HepG2 (cell line): ENCODE measurements around the gene HLF. TPM values are rescaled to one million over a fixed set of nuclear protein-coding genes. Genes with fewer than 3 reads are reported as not detected.

Source experiments
- ARID3A ChIP-seq: IDR thresholded peaks from 2 replicates; pipeline ENCODE4 v1.6.1; 2012; ENCODE audit warnings: low read depth, low read length, improper control_type of control experiment
- CBX1 ChIP-seq: IDR thresholded peaks from one replicate; pipeline ENCODE4 v1.6.1; 2016; ENCODE audit warnings: antibody characterized with exemption, low read depth
- CREB1 ChIP-seq, 2 experiments: fragments of 450-650 bp in 1 of 2; IDR thresholded peaks; 2 replicates each; pipeline ENCODE4 v1.6.1; 2016 to 2017; ENCODE audit warnings: control low read depth in 1 of 2, mild to moderate bottlenecking in 1 of 2, missing compliant biosample characterization in 1 of 2, missing genetic modification characterization in 1 of 2
- HDAC6 ChIP-seq: fragments of 200-600 bp; sonication (generic); IDR thresholded peaks from 2 replicates; pipeline ENCODE4 v1.7.0; 2017; ENCODE audit warnings: mild to moderate bottlenecking, antibody characterized with exemption, low read length, low read depth
- HHEX ChIP-seq: IDR thresholded peaks from 2 replicates; pipeline ENCODE4 v1.6.1; 2016; ENCODE audit warnings: control low read depth
- KLF11 ChIP-seq: IDR thresholded peaks from 2 replicates; pipeline ENCODE4 v1.6.1; 2016; ENCODE audit warnings: missing compliant biosample characterization
- NAIF1 ChIP-seq: sonication (generic); formaldehyde crosslinking; IDR thresholded peaks from 2 replicates; pipeline ENCODE4 v1.5.0; 2020; ENCODE audit warnings: mild to moderate bottlenecking, missing genetic modification reagents, borderline replicate concordance
- POGZ ChIP-seq: sonication (generic); formaldehyde crosslinking; IDR thresholded peaks from 2 replicates; pipeline ENCODE4 v1.4.0; 2020; ENCODE audit warnings: mild to moderate bottlenecking, missing genetic modification reagents
- RARA ChIP-seq: IDR thresholded peaks from 2 replicates; pipeline ENCODE4 v1.6.1; 2016; ENCODE audit warnings: missing genetic modification reagents, missing compliant biosample characterization
- RBM22 ChIP-seq: fragments of 200-400 bp; formaldehyde crosslinking; optimal IDR thresholded peaks from 2 replicates; pipeline ENCODE3; 2017; ENCODE audit warnings: mild to moderate bottlenecking, low read length, moderate library complexity
- RFXAP ChIP-seq: sonication (generic); formaldehyde crosslinking; IDR thresholded peaks from 2 replicates; pipeline ENCODE4 v1.4.0; 2020; ENCODE audit warnings: missing genetic modification reagents, borderline replicate concordance
- SIN3B ChIP-seq: fragments of 150-350 bp; IDR thresholded peaks from 2 replicates; pipeline ENCODE4 v1.6.1; 2014; ENCODE audit warnings: low read length
- SOX5 ChIP-seq: IDR thresholded peaks from 2 replicates; pipeline ENCODE4 v1.6.1; 2016; ENCODE audit warnings: borderline replicate concordance
- SP4 ChIP-seq: sonication (generic); formaldehyde crosslinking; IDR thresholded peaks from 2 replicates; pipeline ENCODE4 v1.8.1; 2023; ENCODE audit warnings: mild to moderate bottlenecking, missing genetic modification reagents
- YEATS2 ChIP-seq: sonication (generic); formaldehyde crosslinking; IDR thresholded peaks from 2 replicates; pipeline ENCODE4 v1.4.0; 2020; ENCODE audit warnings: missing genetic modification reagents, borderline replicate concordance
- ZBTB1 ChIP-seq: sonication (generic); formaldehyde crosslinking; IDR thresholded peaks from 2 replicates; pipeline ENCODE4 v1.4.0; 2020; ENCODE audit warnings: missing genetic modification reagents, borderline replicate concordance
- ZGPAT ChIP-seq: IDR thresholded peaks from 2 replicates; pipeline ENCODE4 v1.6.1; 2016; ENCODE audit warnings: mild to moderate bottlenecking
- ZNF772 ChIP-seq: sonication (generic); formaldehyde crosslinking; IDR thresholded peaks from 2 replicates; pipeline ENCODE4 v1.5.0; 2020; ENCODE audit warnings: mild to moderate bottlenecking, missing genetic modification reagents
- ZNF776 ChIP-seq: sonication (generic); formaldehyde crosslinking; IDR thresholded peaks from 2 replicates; pipeline ENCODE4 v1.4.0; 2020; ENCODE audit warnings: mild to moderate bottlenecking, missing genetic modification reagents
- ZSCAN22 ChIP-seq: sonication (generic); formaldehyde crosslinking; IDR thresholded peaks from 2 replicates; pipeline ENCODE4 v1.4.0; 2020; ENCODE audit warnings: mild to moderate bottlenecking, missing genetic modification reagents
- polyA plus RNA-seq, 8 experiments: library from polyadenylated mRNA; depleted of rRNA in 3 of 8; stranded (reverse) in 7 of 8; unstranded in 1 of 8; fragments of >200 nt; fragmentation: Illumina TruSeq in 4 of 8; extraction: Trizol in 4 of 8; gene quantifications; 2 replicates each; pipeline versions ENCODE4 v1.2.1 to v1.2.3, GENCODE V29; 2011 to 2016; ENCODE audit warnings: low read depth in 4 of 8, missing spikeins in 1 of 8, mixed read lengths in 1 of 8; ENCODE audit not compliant: insufficient read depth in 1 of 8
- total RNA-seq, 5 experiments: library from RNA; depleted of rRNA; stranded (reverse); fragments of >200 nt; fragmentation: Illumina TruSeq; extraction: Trizol; gene quantifications; 2 replicates each; pipeline ENCODE4 v1.2.3, GENCODE V29; 2016; ENCODE audit warnings: low read depth in 1 of 5
- TF ChIP-seq, protein P1 (sequence below): sonication (generic); formaldehyde crosslinking; conservative IDR thresholded peaks from 2 replicates; pipeline ENCODE4 v1.8.0; 2022; ENCODE audit warnings: missing genetic modification reagents
- TF ChIP-seq, protein P2 (sequence below): sonication (generic); formaldehyde crosslinking; IDR thresholded peaks from 2 replicates; pipeline ENCODE4 v1.5.1; 2020; ENCODE audit warnings: missing genetic modification reagents, mild to moderate bottlenecking, borderline replicate concordance

HLF gene
- total and polyA plus RNA-seq, 2 of the 13 experiments (the other 11 are each of a cell fraction or from before 2014, with no cell fraction given): 202 to 346 TPM

GRCh38 chr17:55285340-55286301 lies 20.9 kb downstream of the HLF start (continued):
- TF ChIP-seq ARID3A (peak; percentile 79; the same call in 1 of the 2 replicates), POGZ (CRISPR knock-in tag) (peak; percentile 55; the same call in 1 of the 2 replicates), RBM22 (peak; percentile 87), CBX1 (no peak), NAIF1 (no peak), SIN3B (no peak), RARA (CRISPR knock-in tag) (peak; percentile 99), ZNF772 (CRISPR knock-in tag) (peak; percentile 26; the same call in 1 of the 2 replicates), RFXAP (CRISPR knock-in tag) (peak; percentile 88), YEATS2 (CRISPR knock-in tag) (0 out of 2 replicates have a peak, but pooled peaks have one; percentile 1), KLF11 (CRISPR knock-in tag) (peak; percentile 49), SP4 (CRISPR knock-in tag) (peak; percentile 45; the same call in 1 of the 2 replicates), ZGPAT (CRISPR knock-in tag) (peak; percentile 98), HHEX (CRISPR knock-in tag) (peak; percentile 81; the same call in 1 of the 2 replicates), CREB1 (IDR thresholded peaks at IDR 0.05) (no peak), CREB1 (CRISPR knock-in tag; IDR thresholded peaks at IDR 0.05) (0 out of 2 replicates have a peak, but pooled peaks have one; percentile 45), ZNF776 (no peak), ZBTB1 (CRISPR knock-in tag) (no peak), SOX5 (CRISPR knock-in tag) (peak; percentile 89), ZSCAN22 (CRISPR knock-in tag) (no peak), HDAC6 (no peak)
- TF ChIP-seq, protein P1, sequence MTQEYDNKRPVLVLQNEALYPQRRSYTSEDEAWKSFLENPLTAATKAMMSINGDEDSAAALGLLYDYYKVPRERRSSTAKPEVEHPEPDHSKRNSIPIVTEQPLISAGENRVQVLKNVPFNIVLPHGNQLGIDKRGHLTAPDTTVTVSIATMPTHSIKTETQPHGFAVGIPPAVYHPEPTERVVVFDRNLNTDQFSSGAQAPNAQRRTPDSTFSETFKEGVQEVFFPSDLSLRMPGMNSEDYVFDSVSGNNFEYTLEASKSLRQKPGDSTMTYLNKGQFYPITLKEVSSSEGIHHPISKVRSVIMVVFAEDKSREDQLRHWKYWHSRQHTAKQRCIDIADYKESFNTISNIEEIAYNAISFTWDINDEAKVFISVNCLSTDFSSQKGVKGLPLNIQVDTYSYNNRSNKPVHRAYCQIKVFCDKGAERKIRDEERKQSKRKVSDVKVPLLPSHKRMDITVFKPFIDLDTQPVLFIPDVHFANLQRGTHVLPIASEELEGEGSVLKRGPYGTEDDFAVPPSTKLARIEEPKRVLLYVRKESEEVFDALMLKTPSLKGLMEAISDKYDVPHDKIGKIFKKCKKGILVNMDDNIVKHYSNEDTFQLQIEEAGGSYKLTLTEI (CRISPR knock-in tag): no peak
- TF ChIP-seq, protein P2, sequence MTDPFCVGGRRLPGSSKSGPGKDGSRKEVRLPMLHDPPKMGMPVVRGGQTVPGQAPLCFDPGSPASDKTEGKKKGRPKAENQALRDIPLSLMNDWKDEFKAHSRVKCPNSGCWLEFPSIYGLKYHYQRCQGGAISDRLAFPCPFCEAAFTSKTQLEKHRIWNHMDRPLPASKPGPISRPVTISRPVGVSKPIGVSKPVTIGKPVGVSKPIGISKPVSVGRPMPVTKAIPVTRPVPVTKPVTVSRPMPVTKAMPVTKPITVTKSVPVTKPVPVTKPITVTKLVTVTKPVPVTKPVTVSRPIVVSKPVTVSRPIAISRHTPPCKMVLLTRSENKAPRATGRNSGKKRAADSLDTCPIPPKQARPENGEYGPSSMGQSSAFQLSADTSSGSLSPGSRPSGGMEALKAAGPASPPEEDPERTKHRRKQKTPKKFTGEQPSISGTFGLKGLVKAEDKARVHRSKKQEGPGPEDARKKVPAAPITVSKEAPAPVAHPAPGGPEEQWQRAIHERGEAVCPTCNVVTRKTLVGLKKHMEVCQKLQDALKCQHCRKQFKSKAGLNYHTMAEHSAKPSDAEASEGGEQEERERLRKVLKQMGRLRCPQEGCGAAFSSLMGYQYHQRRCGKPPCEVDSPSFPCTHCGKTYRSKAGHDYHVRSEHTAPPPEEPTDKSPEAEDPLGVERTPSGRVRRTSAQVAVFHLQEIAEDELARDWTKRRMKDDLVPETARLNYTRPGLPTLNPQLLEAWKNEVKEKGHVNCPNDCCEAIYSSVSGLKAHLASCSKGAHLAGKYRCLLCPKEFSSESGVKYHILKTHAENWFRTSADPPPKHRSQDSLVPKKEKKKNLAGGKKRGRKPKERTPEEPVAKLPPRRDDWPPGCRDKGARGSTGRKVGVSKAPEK: peak; percentile 48; the same call in 1 of the 2 replicates
